GM18505 (cell line): ENCODE data around the gene GLRX5.
A peak's percentile ranks its signal among the peaks of the same experiment; 100 is the strongest.

Experiments
- ATAC-seq: cut with Tn5 transposase; IDR thresholded peaks from one replicate; pipeline ENCODE4 v1.9.1; 2021; ENCODE audit not compliant: unreplicated experiment
- POLR2A ChIP-seq: IDR thresholded peaks from 4 replicates; pipeline ENCODE4 v1.6.1; 2011; ENCODE audit warnings: borderline replicate concordance; ENCODE audit not compliant: insufficient read depth, insufficient read length; ENCODE audit errors: extremely low read depth

Gene GLRX5

GRCh38 chr14:95530473-95531276, 4.2 kb upstream of the GLRX5 start:
- ATAC-seq = no peak
- no peak for TF ChIP-seq POLR2A

- no peak for ATAC-seq
- TF ChIP-seq POLR2A = no peak
Measured at GRCh38 chr14:95531473-95531872, 3.4 kb upstream of the GLRX5 start.

GRCh38 chr14:95531969-95532368, 2.9 kb upstream of the GLRX5 start:
- TF ChIP-seq POLR2A = no peak
- no peak for ATAC-seq

- no peak for TF ChIP-seq POLR2A
- no peak for ATAC-seq
Measured at GRCh38 chr14:95533391-95533821, 1.4 kb upstream of the GLRX5 start.

GRCh38 chr14:95533822-95534221, 1.0 kb upstream of the GLRX5 start:
- no peak for ATAC-seq
- no peak for TF ChIP-seq POLR2A

- peak; percentile 3 for ATAC-seq
- no peak for TF ChIP-seq POLR2A
Measured at GRCh38 chr14:95535226-95536021, 574 bp downstream of the GLRX5 start.

GRCh38 chr14:95536036-95536593, 1.3 kb downstream of the GLRX5 start:
- no peak for ATAC-seq
- no peak for TF ChIP-seq POLR2A

- no peak for ATAC-seq
- no peak for TF ChIP-seq POLR2A
Measured at GRCh38 chr14:95536671-95537070, 1.8 kb downstream of the GLRX5 start.

GRCh38 chr14:95537298-95538089, 2.6 kb downstream of the GLRX5 start:
- TF ChIP-seq POLR2A = no peak
- no peak for ATAC-seq

- TF ChIP-seq POLR2A = no peak
- no peak for ATAC-seq
Measured at GRCh38 chr14:95538801-95539509, 4.1 kb downstream of the GLRX5 start.

GRCh38 chr14:95540236-95540855, 5.5 kb downstream of the GLRX5 start:
- TF ChIP-seq POLR2A = no peak
- no peak for ATAC-seq

GRCh38 chr14:95541346-95541745, 6.5 kb downstream of the GLRX5 start:
- TF ChIP-seq POLR2A = no peak
- no peak for ATAC-seq
